HUES48 (cell line): ENCODE measurements around the gene COX8C.
"Not testable (repeated sequence)": the region's sequence is repeated elsewhere in the genome, so short reads cannot be mapped to it uniquely, and the experiment has no call there.

Source experiments
- H3K27ac ChIP-seq: one replicate; pipeline ENCODE4 v1.7.0; 2013; ENCODE audit warnings: low read depth, low read length, inconsistent platforms
- H3K27me3 ChIP-seq: 2 replicates; pipeline ENCODE4 v1.6.1; 2013; ENCODE audit warnings: mild to moderate bottlenecking, low read length; ENCODE audit not compliant: control insufficient read depth, insufficient read depth
- H3K36me3 ChIP-seq: 2 replicates; pipeline ENCODE4 v1.6.1; 2013; ENCODE audit warnings: low read length; ENCODE audit not compliant: control insufficient read depth, insufficient read depth
- H3K4me1 ChIP-seq: 2 replicates; pipeline ENCODE4 v1.6.1; 2013; ENCODE audit warnings: mild to moderate bottlenecking, low read length; ENCODE audit not compliant: control insufficient read depth, insufficient read depth
- H3K4me3 ChIP-seq: 2 replicates; pipeline ENCODE4 v1.5.1; 2013; ENCODE audit warnings: mild to moderate bottlenecking, low read depth, low read length
- H3K9ac ChIP-seq: 2 replicates; pipeline ENCODE4 v1.6.1; 2013; ENCODE audit warnings: mild to moderate bottlenecking, low read depth, low read length, moderate library complexity
- H3K9me3 ChIP-seq: 2 replicates; pipeline ENCODE4 v1.6.1; 2013; ENCODE audit warnings: low read length; ENCODE audit not compliant: control insufficient read depth, insufficient read depth

The COX8C gene

DNA sequence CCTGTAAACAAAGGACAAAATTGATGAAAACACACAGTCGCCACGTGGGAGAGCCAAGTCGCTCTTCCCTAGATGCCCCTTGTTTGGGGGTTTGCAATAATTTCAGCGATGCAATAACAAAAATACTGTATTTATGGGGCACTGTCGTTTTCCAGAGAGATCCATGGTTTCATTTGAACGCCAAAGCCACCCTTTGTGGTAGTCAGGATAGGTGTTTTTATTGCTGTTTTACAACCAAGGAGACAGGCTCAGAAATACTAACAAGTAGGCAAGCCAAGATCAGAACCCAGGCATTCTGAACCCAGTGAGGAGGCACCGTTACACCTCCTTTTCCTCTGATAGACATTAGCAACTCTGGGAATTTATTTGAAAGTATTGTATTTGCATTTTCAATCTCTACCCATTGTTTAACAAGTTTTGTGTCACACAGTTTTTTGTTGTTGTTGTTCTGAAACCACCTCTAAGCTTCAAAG lies 13.3 kb upstream of the COX8C start:
- H3K4me3 ChIP-seq = peak overlapping the region; percentile 92
- peaks cover 13% of the 10 kb centered on the region for H3K9me3 ChIP-seq
- no peaks in the 10 kb centered on the region for H3K36me3 ChIP-seq
- H3K9ac ChIP-seq = peak overlapping the region; percentile 68
- H3K27me3 ChIP-seq = no peaks in the 10 kb centered on the region
- peaks cover 37% of the 10 kb centered on the region for H3K4me1 ChIP-seq
- peak overlapping the region; percentile 84 for H3K27ac ChIP-seq

- H3K36me3 ChIP-seq = no peaks in the 10 kb centered on the region
- H3K4me1 ChIP-seq = peaks cover 18% of the 10 kb centered on the region
- H3K27me3 ChIP-seq = no peaks in the 10 kb centered on the region
- no peak overlapping the region for H3K9ac ChIP-seq
- H3K4me3 ChIP-seq = no peak overlapping the region
- H3K9me3 ChIP-seq = peaks cover 38% of the 10 kb centered on the region
- H3K27ac ChIP-seq = no peak overlapping the region
Measured at GRCh38 chr14:93337143-93337753, 9.7 kb upstream of the COX8C start.

GRCh38 chr14:93337884-93338283 lies 9.1 kb upstream of the COX8C start:
- H3K27ac ChIP-seq = no peak overlapping the region
- no peak overlapping the region for H3K4me3 ChIP-seq
- H3K4me1 ChIP-seq = peaks cover 20% of the 10 kb centered on the region
- no peaks in the 10 kb centered on the region for H3K27me3 ChIP-seq
- no peak overlapping the region for H3K9ac ChIP-seq
- H3K36me3 ChIP-seq = no peaks in the 10 kb centered on the region
- peaks cover 42% of the 10 kb centered on the region for H3K9me3 ChIP-seq

DNA sequence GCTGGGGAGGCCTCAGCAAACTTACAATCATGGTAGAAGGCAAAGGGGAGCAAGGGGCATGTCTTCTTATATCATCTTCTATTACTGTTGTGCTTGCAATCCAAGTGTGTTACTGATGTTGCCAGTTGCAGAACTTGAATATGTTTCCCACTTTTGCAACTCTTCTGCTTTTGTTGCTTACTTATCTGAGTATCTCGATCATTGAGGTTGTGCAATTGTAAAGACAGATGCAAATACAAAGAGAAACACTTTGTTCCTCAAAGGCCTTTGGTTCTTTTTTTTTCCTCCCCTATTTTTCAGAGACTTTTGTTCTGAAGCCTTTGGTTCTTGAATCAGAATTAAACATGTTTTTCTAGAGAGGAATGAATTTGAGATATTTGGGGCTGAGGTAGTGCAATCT lies 3.7 kb upstream of the COX8C start:
- peak overlapping the region; percentile 90 for H3K27ac ChIP-seq
- H3K9ac ChIP-seq = peak overlapping the region; percentile 26; the same call in 1 of the 2 replicates
- no peaks in the 10 kb centered on the region for H3K36me3 ChIP-seq
- peaks cover 32% of the 10 kb centered on the region for H3K9me3 ChIP-seq
- H3K27me3 ChIP-seq = no peaks in the 10 kb centered on the region
- H3K4me1 ChIP-seq = peaks cover 24% of the 10 kb centered on the region
- no peak overlapping the region for H3K4me3 ChIP-seq

GRCh38 chr14:93343797-93344196 lies 3.2 kb upstream of the COX8C start:
- Histone ChIP-seq H3K9me3 (peaks cover 32% of the 10 kb centered on the region), H3K4me1 (peaks cover 24% of the 10 kb centered on the region), H3K4me3 (peak overlapping the region; percentile 28), H3K36me3 (no peaks in the 10 kb centered on the region), H3K27ac (peak overlapping the region; percentile 90), H3K9ac (peak overlapping the region; percentile 66), H3K27me3 (no peaks in the 10 kb centered on the region)

DNA sequence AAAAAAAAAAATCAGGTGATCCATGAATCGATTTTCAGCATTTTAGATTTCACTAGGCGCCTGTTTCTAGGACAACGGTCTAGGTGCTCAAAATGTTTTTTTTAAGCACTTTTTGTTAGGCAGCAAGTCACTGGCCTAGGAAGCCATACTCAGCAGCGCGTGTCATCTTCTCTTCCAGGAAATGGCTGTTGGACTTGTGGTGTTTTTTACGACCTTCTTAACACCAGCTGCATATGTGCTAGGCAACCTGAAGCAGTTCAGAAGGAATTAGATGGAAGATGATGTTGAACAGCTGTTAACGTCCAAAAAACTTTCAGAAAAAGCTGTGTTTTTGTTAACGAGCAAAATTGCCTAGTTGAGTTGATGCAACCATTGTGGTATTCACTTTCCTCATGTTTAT lies 868 bp downstream of the COX8C start:
- peaks cover 21% of the 10 kb centered on the region for H3K4me1 ChIP-seq
- no peak overlapping the region for H3K9ac ChIP-seq
- no peak overlapping the region for H3K4me3 ChIP-seq
- no peak overlapping the region for H3K27ac ChIP-seq
- no peaks in the 10 kb centered on the region for H3K27me3 ChIP-seq
- H3K36me3 ChIP-seq = no peaks in the 10 kb centered on the region
- peaks cover 3% of the 10 kb centered on the region; the same call in 1 of the 2 replicates for H3K9me3 ChIP-seq

- H3K27ac ChIP-seq = no peak overlapping the region
- H3K9me3 ChIP-seq = peaks cover 3% of the 10 kb centered on the region; the same call in 1 of the 2 replicates
- H3K27me3 ChIP-seq = no peaks in the 10 kb centered on the region
- no peak overlapping the region for H3K4me3 ChIP-seq
- H3K4me1 ChIP-seq = peaks cover 18% of the 10 kb centered on the region
- no peaks in the 10 kb centered on the region for H3K36me3 ChIP-seq
- no peak overlapping the region for H3K9ac ChIP-seq
Measured at GRCh38 chr14:93348292-93348691, 1.3 kb downstream of the COX8C start.

- H3K9ac ChIP-seq, H3K4me3 ChIP-seq, H3K36me3 ChIP-seq, H3K9me3 ChIP-seq, H3K27ac ChIP-seq, H3K27me3 ChIP-seq, H3K4me1 ChIP-seq: not testable (repeated sequence)
Measured at GRCh38 chr14:93354873-93355272, 7.9 kb downstream of the COX8C start.

GRCh38 chr14:93368996-93369712 lies 22.2 kb downstream of the COX8C start:
- H3K9ac ChIP-seq = no peak overlapping the region
- no peak overlapping the region for H3K27ac ChIP-seq
- no peaks in the 10 kb centered on the region for H3K36me3 ChIP-seq
- H3K4me1 ChIP-seq = no peaks in the 10 kb centered on the region
- no peak overlapping the region for H3K4me3 ChIP-seq
- no peaks in the 10 kb centered on the region for H3K27me3 ChIP-seq
- H3K9me3 ChIP-seq = no peaks in the 10 kb centered on the region

DNA sequence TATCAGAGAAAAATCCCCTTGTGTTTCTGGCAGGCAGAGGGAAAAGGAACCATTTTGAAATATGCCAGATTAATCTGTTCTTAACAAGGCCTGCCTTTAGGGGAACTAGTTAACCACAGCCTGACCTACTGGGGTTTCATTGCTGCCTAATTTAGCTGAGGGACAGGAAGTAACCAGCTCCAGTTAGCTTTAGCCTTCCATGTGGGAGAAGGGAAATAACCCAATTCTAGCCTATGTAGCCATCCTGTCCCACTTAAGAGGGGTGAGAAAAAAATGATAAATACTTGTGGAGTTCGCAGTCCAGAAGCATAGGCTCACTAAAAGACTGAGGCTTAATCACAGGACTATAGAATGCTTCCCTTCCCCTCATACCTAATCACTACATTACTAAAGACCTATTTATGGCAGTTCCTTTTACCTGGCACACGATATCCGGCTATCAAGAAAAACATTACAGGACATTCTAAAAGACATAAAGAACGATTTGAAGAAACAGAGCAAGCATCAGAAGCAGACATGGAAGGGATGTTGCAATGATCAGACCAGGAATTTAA lies 22.8 kb downstream of the COX8C start:
- H3K9me3 ChIP-seq = no peaks in the 10 kb centered on the region
- H3K4me1 ChIP-seq = no peaks in the 10 kb centered on the region
- H3K9ac ChIP-seq = no peak overlapping the region
- H3K27ac ChIP-seq = no peak overlapping the region
- H3K27me3 ChIP-seq = no peaks in the 10 kb centered on the region
- no peak overlapping the region for H3K4me3 ChIP-seq
- no peaks in the 10 kb centered on the region for H3K36me3 ChIP-seq

- Histone ChIP-seq H3K4me1 (no peaks in the 10 kb centered on the region), H3K4me3 (no peak overlapping the region), H3K9ac (no peak overlapping the region), H3K27ac (no peak overlapping the region), H3K27me3 (no peaks in the 10 kb centered on the region), H3K36me3 (no peaks in the 10 kb centered on the region), H3K9me3 (no peaks in the 10 kb centered on the region)
Measured at GRCh38 chr14:93375673-93376156, 28.7 kb downstream of the COX8C start.
